Jurkat, Clone E6-1 (cell line): ENCODE results near the gene GRIK3.

ENCODE experiments used
- DNase-seq: peaks from one replicate; pipeline ENCODE4 v3.0.0-alpha.2; 2011; ENCODE audit warnings: low read depth, low spot score
- H3K4me3 ChIP-seq: 2 replicates; pipeline ENCODE4 v1.5.1; 2011; ENCODE audit warnings: mild to moderate bottlenecking, low read length, control low read depth, moderate library complexity

Gene GRIK3

DNA sequence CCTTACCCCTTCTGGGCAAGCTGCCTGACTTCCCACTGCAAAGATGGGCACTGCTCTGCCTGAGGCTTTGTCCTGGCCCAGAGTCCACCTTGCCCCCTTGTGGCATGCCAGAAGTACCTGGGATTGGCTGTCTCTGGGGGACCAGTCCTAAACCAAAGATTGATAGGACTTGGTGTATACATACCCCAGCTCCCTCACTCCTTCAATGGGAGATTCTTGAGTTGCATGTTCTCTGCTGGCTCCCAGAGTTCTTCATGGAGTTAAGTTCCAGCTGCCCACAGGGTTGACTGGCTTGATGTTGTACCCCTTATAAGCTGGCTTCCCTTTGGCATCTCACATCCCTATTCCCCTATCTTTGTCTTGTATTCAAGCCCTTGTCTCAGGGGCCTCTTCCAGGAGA is 244.8 kb downstream of the GRIK3 start:
- H3K4me3 ChIP-seq, result no peak overlapping the region
- no peak for DNase-seq

DNA sequence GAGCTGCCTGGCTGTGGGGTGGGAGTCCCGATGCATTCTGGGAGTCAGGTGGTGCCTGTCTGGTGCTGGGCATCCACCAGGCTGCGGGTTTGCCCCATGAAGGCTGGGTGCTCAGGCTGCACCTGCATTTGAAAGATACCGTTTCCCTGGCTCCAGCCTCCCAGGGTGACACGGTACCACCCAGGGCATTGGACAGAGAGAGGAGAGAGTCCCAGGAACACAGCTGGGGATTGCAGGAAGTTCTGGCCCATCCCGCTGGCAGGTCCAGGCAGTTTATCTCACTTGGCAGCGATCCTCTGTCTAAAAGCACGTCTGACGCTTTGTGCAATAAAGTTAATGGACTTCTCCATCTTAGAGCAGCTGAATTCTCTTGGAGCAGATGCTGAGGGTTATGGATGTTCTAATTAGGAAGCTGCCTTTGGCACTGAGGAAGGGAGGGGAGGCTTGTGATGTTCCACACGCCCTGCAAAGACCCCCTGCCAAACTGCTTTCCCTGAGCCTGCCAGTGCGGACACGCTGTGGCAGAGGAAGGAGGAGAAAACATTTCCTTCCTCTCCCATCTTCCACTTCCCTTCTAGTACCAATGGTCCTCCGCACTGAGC is 246.9 kb downstream of the GRIK3 start:
- no peak for DNase-seq
- no peak overlapping the region for H3K4me3 ChIP-seq

DNA sequence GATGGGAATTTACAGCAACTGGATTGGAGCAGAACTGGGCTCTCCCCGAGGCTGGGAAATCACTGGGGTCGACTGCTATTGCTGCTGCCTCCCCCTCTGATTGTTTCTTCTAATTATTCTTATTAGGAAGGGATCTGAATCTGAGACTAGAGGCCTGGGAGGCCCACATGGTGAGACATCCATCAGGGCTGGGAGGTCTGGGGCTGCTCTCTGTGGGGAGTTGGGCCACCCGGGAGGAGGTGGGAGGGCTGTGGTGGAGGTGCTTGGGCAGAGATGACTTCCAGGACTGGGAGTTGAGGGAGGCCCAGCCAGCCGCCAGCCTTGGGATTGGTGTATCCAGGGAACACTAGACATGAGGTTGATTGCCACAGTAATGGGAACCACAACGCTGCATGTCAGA is 247.9 kb downstream of the GRIK3 start:
- H3K4me3 ChIP-seq, result no peak overlapping the region
- DNase-seq, result no peak

DNA sequence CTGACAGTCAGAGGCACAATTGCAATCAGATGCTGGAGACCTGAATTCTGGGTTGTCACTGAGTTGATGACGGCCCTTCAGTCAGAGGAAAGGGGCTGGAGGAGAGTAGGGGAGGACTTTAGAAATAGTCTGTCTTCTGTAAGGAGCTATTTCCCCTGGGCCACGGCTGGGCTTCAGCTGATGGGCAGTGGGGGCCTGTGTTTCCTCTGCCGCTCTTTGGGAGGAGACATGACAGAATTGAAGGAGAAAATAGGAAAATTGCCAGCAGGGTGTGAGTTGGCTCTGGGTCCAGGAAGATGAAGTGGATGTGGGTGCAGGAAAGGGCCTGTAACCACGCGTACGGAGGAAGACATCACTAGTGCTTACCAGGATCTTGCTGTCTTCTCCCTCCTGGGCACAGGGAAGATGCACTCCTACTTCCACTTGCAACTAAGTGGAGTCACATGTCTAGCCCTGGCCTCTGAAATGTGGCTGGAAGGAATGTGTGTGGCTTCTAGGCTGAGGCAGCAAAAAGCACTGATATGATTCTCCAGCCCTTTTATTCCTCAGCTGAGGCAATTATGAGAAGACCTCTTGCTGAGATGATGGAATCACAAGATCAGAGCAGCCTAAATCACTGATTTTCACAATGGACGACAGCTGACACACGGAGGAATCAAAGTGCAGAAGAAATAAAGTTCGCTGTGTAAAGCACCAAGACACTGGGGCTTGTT is 250.0 kb downstream of the GRIK3 start:
- no peak overlapping the region for H3K4me3 ChIP-seq
- DNase-seq, result no peak

DNA sequence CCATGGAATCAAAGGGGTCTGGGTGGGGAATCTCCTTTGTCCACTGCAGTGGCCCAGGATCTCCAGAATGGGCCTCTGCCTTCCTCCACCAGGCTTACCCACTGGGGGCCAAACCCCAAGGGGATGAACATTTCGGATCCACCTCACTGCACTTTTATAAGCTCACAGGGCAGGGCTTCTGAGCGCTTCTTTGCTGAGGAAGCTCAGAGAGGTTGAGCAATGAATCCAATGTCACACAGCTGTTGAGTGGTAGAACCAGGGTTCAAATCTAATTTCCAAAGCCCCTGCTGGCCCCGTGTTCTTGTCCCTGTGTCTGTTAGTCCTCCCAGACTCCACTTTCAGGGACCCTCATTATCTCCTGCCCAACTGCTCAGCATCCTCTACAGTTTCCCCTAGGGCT is 250.8 kb downstream of the GRIK3 start:
- no peak for DNase-seq
- H3K4me3 ChIP-seq, result no peak overlapping the region

DNA sequence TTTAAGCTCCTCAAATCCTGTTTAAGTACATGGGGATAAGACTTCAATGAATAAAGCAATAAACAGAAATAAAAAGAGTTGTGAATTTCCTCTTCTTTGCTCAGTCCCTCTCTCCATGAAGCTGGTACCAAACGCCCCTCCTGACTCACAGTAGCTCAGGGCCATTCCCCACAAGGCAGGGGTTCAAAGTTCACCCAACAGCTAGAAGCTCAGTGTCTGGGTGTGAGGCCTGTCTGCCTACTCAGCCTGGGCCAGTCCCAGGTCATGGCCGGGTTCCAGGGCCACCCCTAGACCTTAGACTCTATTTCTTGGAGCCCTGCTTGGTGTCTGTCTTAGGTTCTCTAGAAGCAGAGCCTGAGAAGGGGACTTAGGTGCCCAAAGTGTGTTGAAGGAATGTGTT is 251.5 kb downstream of the GRIK3 start:
- no peak for DNase-seq
- H3K4me3 ChIP-seq, result no peak overlapping the region

DNA sequence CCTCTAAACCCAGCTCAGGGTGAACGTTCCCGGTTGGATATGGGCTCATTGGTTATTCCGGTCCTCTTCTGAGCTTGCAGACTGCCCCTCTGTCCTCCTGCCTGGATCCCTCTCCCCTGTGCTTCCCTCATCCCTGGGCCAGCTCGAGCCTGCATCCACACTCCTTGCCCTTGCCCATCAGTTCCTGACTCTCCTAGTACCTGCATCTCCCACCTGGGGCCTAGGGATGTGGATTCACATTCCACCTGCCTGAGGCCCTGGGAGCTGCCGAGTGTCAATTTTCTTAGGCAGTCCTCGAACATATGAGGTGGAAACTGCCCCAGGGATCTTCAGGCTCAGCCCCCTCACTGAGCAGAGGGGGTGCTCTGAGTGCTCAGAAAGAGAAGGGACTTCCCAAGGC is 252.2 kb downstream of the GRIK3 start:
- no peak for DNase-seq
- no peak overlapping the region for H3K4me3 ChIP-seq

DNA sequence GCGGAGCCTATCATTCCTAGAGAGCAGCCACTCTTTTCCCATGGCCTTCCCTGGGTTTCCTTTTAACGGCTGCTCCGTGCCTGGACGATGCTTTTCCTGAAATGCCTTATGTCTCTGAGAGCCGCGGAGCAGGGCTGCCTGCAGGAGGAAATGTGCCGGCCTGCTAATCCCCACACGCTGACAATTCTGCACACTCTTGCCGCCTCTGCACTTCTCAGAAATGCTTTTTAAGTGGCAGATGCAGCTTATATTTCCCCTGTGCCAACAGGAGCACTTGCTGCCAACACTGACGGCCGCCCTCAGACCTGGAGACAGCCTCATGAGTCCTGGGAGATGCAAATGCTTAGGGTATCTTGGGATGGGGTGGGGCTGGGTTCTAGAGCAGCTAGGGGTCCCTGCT is 253.2 kb downstream of the GRIK3 start:
- no peak for DNase-seq
- H3K4me3 ChIP-seq, result no peak overlapping the region

DNA sequence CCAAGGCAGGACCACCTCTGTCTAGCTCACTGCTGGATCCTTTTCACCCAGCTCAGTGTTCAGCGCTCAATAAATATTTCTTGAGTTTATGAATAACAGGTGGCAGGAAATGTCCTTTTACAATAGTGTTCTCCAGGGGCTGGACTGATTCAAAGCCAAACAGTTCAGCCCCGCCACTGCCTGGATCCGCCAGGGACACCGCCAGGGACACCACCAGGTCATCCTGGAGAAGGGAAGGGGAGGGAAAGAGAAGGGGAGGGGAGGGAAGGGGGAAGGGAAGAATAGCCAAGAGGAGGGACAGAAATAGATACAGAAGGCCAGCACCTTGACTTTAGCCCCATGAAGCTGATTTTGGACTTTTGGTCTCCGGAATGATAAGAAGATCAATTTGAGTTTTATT is 255.6 kb downstream of the GRIK3 start:
- no peak for DNase-seq
- no peak overlapping the region for H3K4me3 ChIP-seq

DNA sequence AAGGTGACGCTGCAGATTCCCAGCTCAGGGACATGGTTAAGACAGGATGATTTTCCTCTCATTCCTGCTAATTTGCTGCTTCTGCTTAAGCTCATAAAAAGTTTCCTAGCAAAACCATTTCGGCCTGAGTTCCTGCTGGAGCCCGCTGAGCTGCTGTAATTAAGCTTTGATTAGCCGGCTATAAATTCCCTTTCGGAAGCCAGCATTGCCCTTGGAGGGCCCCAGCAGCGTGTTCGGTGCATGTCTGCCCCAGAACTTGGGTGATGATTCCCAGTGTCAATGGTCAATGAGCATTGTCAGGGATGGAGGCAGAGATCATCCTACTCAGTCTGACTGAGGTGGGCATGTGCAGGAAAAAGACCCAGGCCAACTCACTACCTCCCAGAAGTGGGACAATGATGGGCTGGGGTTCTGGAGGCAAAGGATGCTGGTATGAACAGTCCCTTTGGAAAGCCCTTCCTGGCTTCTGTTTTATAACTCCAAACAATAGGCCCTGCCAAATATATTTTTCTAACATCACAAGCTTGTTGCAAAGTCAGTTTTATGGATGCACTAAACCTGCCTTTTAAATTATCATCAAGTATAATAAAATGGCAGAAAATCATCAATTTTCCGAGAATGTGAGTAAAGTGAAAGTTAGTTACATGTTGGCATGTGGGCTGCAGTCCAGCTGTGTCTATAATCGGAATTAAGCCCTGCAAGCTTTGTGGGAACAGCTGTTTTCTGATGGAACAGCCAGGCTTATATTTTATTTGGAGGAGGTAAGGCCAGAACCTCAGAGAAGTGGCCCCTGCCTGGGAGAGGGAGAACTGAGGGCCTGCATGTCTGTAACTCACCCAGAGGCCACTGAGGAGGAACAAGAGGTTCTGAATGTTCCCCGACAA is 257.1 kb downstream of the GRIK3 start:
- no peak for DNase-seq
- no peak overlapping the region for H3K4me3 ChIP-seq

DNA sequence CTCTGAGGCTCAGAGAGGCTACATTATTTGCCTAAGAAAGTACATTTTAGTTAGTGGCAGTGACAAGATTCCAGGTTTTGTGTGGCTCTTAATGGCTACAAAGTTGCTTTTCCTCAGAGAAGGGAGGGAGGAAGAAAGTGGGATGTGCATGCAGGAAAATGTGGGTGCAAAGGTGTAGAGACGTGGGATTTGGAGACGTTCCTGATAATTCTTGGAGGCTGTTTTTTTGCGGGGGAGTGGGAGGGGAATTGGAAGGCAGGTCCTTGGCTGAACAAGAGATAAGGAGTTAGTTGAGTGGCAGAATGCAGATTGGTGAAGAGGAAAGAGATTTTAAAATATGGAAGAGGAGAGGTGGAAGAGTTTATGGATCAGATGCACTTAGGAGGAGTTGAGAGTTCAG is 258.1 kb downstream of the GRIK3 start:
- DNase-seq, result no peak
- H3K4me3 ChIP-seq, result no peak overlapping the region

DNA sequence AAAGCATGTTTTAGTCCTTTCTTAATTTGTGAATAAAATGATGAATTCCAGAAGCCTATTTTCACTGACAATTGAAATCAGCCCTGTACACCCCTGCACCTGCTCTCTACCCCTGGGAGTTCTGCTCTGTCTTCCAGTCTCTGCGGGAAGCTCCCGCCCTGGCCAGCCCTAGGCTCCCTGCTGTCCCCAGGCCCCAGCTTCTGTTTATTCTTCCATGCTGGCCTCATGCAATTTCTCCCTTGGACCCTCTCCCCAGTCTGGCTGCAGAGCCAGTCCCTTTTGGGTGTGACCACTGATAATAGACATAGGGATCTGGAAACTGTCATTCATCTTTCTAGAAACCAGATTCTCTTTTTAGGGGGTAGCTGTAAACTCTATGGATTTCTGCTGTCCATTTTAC is 258.6 kb downstream of the GRIK3 start:
- no peak overlapping the region for H3K4me3 ChIP-seq
- no peak for DNase-seq

DNA sequence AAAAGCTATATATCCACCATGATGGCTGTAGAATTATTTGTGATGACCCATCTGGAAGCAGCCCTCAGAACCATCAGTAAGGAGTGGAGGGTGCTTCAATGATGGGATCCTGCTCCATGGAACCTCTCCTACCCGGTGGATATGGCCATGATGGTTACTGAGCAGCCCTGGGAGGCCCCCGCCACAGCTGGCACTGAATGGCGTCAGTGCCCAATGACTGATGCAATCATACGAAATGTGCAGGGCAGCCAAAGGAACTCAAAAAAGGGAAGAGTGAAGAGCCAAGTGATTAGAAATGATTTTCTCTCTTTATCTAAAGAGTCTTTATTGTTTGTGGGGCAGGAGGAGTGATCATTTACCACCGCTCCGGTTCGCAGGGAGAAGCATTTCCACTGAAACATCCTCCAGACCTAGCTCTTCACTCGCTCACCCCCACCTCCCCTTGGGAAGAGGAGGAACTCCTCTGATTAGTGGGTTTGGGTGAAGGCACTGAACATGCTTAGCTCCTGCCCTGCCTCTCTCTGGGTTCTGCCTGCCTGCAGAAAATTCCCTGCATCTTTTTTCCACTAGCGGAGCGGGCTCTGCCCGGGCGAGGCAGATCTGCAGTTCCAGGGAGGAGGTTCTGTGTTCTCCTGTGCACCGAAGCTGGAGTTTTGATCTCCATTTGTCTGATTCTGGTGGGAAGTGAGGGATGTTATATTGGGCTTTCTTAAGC is 260.3 kb downstream of the GRIK3 start:
- H3K4me3 ChIP-seq, result no peak overlapping the region
- DNase-seq, result no peak

DNA sequence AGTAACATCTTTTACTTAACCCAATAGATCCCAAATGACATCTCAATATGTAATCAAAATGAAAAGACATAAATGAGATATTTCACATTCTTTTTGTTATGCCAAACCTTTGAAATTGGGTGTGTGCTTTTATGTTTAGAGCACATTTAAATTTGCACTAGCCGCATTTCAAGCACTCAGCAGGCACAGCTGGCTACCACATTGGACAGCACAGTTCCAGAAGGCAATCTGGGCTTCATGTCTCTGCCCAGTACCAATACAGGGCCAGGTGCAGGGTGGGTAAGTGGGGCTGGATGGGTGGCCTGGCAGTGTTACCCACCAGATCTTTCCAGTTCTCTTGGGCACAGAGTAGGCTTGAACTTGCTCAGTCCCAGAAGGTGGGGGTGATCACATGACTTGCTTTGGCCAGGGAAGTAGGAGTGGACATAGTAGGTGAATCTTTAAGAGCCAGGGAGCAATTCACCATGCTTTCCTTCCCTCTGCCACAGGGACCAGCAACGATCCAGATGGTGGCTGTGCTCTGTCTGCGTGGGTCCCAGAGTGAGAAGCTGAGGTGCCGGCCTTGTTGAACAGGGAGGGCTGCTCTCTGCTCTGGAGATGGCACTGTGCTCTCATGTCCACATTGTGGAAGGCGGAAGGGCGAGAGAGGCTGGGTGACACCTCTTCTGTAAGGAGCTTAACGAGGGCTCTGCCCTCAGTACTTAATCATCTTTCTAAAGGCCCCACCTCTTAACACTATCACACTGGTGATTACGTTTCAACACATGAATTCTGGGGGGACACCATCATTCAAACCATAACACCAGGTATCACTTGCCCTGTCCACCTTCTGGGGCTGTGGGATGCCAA is 261.4 kb downstream of the GRIK3 start:
- H3K4me3 ChIP-seq, result no peak overlapping the region
- DNase-seq, result no peak

DNA sequence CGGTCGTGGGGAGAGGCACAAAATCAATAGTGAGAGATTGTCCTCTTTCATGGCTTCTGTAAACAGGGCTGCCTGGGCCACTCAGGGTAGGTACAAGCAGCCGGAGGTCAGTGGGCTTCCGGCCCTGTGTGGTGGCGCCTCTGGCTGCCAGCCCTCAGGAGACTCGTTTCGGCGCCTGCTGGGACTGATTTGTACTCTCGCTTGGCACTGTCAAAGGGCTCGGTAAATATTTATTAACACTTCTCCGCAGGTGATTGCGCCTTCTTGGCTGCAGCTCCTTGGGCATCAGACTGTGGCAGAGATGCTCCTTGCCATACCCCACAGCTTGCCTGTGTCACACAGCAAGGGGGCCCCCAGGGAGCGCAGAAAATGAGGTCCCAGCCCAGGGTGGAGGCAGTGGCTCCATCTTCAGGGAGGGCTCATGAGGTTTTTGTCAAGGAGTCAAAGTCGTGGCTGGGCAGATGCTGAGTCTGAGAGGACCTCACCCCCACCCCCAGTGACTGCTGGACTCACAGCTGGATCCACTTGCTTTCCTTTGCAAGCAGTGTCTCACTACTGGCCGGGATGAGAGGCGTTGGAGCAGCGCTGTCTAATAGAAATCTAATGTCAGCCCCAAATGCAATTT is 262.5 kb downstream of the GRIK3 start:
- DNase-seq, result no peak

DNA sequence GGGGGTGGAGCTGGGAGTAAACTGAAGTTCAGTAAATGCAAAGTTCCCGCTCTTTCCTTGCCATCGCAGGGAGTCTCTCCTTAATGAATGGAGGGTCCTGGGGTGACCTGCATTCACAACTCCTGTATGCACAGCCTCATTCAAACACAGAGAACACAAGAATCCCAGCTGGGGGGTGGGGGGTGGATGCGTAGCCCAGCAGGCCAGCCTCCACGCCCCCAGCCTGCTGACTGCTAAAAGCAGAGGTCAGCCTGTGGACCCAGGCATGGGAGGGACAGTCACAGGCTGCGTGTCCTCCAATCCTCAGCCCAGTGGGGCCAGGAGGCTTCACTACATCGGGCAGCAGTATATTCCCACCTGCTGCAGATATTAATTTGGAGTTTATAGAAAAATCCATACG is 263.1 kb downstream of the GRIK3 start:
- DNase-seq, result no peak

More for the DNA sequence above, 262.5 kb downstream of the GRIK3 start:
- H3K4me3 ChIP-seq, result no peak overlapping the region

DNA sequence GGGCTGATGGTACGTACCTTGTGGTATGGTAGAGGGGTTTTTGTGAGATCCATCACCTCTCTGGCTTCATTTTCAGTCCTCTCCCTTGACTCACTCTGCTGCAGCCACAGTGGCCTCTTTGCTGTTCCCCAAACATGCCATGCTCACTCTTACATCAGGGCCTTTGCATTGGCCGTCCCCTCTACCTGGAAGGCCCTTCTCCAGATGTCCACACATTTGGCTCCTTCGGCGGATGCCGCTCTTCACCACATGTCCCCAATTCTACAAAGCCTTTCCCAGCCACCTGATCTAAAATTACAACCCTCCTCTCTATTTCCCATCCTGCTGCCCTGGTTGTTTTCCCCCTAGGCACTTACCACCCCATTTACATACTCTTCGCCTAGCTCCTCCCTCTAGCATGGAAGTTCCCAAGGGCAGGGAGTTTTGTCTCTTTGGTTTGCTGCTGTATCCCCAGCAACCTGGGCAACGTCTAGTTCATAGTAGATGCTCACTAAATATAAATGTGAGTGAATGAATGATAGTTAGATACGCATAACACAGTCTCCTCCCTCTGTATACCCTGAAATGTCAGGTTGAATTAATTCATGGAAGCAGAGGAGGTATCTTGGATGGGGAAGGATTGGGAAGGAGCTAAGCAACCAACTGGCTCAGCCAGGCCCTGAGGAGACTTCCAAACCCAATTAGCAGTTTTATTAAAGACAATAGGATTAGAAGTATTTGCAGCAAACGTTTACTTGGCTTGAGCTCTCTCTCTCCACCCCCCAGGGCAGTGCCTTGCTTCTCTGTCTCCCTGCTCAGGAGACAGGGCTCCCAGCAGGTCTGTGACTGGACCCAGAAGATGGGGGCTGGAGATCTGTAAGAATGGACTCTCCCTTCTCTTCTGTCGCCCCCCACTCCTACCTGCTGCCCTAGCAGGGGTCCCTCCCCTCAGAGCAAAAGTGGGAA is 264.2 kb downstream of the GRIK3 start:
- DNase-seq, result no peak
- no peak overlapping the region for H3K4me3 ChIP-seq

More for the DNA sequence above, 263.1 kb downstream of the GRIK3 start:
- no peak overlapping the region for H3K4me3 ChIP-seq
